Astrocyte of the cerebellum (primary cell): ENCODE measurements around the gene RPL7L1.

Experiments used
- DNase-seq: peaks from one replicate; pipeline ENCODE4 v3.0.0-alpha.2; 2011; ENCODE audit warnings: low read depth
- H3K4me3 ChIP-seq: 2 replicates; pipeline ENCODE4 v1.5.1; 2011; ENCODE audit warnings: mild to moderate bottlenecking, low read depth, low read length, moderate library complexity
- in situ Hi-C: cut with HindIII; loops from 2 replicates; pipeline ENCODE4 v1.10.0; 2017; ENCODE audit warnings: low sequenced_read_pairs
- TF ChIP-seq, protein P1 (sequence below): IDR thresholded peaks from 2 replicates; pipeline ENCODE4 v1.5.1; 2012; ENCODE audit warnings: low read length, low read depth, moderate library complexity, mild to moderate bottlenecking; ENCODE audit errors: missing control alignments

The RPL7L1 gene

DNA sequence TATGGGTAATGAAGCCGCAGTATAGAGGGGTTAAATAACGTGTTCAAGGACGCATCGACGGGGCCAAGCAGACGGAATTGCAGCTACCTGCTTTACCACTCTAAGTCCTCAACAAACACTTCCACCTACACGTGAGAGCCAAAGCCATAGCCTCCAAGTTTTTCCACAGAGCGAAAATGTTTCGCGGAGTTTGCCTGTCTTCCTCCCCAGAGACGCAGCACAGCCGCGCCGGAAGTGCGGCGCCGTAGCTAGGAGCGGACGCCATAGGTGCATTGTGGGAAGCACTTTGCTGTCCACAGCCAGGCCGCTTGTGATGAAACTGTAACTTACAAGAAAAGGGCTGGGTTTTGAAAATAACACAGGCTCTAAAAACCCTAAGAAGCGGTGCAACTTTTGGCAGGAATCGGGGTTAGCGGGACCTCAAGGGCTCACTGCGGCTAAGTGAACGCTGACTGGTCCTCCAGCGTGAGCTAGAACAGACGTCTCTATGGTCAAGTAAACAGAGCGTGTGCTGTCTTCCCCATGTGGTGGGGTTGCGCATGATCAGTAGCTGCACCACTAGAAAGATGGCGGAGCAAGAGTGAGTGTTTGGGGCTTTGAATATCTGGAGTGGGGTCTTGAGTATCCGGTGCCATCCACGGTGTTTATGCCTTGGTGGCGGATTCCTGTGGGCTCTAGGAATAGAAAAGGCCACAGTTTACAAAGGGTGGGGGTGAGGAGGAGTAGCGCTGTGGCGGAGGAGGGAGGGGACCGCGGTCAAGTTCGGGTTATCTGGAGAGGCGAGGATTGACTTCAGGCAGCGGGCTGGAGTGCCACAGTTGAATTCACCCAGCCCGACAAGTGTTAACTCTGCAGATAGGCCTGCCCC is at the start of gene RPL7L1:
TSS of gene RPL7L1 (plus strand) at position 245 of the 868 bp plus-strand sequence. CDS start at position 540, 295 bp downstream.
- in situ Hi-C loops, result no loop called here
- TF ChIP-seq, protein P1, sequence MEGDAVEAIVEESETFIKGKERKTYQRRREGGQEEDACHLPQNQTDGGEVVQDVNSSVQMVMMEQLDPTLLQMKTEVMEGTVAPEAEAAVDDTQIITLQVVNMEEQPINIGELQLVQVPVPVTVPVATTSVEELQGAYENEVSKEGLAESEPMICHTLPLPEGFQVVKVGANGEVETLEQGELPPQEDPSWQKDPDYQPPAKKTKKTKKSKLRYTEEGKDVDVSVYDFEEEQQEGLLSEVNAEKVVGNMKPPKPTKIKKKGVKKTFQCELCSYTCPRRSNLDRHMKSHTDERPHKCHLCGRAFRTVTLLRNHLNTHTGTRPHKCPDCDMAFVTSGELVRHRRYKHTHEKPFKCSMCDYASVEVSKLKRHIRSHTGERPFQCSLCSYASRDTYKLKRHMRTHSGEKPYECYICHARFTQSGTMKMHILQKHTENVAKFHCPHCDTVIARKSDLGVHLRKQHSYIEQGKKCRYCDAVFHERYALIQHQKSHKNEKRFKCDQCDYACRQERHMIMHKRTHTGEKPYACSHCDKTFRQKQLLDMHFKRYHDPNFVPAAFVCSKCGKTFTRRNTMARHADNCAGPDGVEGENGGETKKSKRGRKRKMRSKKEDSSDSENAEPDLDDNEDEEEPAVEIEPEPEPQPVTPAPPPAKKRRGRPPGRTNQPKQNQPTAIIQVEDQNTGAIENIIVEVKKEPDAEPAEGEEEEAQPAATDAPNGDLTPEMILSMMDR, result peak; percentile 14
- H3K4me3 ChIP-seq, result peak within 1 kb of the TSS; percentile 98
- DNase-seq, result peak; percentile 66

DNA sequence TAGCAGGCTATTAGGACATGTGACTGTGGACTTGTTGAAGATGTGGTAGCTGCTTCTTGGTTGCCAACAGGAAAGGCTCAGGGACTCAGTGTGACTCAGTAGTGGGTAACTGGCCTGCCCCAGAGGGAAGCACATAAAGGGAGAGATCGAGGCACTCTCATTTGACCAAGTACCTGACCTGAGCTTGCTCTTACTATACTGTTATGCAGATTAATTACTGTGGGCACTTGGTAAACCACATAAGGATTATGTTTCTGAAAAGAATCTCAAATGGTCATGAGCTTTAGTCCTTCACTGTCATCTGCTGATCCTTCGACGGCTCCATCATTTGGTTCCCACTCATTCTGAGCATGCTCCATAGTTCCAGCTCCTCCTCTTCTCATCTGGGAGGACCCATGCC is 48.2 kb upstream of the RPL7L1 start:
- in situ Hi-C loops, result no loop called here

DNA sequence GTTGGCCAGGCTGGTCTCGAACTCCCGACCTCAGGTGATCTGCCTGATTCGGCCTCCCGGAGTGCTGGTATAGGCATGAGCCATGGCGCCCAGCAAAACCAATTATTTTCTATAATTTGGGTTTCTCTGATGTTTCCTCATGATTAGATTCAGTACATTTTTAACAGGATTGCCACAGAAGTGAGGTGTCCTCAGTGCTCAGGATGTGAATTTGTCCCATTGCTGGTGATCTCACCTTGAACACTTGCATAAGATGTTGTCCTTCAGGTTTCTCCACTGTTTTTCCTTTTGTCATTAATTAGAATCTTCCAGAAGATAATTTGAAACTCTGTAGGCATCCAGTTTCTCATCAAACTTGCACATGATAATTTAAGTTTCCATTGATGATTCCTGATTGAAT is 45.4 kb upstream of the RPL7L1 start:
- DNase-seq, result no peak
- H3K4me3 ChIP-seq, result no peak overlapping the region
- TF ChIP-seq, protein P1, result no peak
- in situ Hi-C loops, result no loop called here

More for the DNA sequence above, 48.2 kb upstream of the RPL7L1 start:
- DNase-seq, result no peak
- H3K4me3 ChIP-seq, result no peak overlapping the region
- TF ChIP-seq, protein P1, result no peak

DNA sequence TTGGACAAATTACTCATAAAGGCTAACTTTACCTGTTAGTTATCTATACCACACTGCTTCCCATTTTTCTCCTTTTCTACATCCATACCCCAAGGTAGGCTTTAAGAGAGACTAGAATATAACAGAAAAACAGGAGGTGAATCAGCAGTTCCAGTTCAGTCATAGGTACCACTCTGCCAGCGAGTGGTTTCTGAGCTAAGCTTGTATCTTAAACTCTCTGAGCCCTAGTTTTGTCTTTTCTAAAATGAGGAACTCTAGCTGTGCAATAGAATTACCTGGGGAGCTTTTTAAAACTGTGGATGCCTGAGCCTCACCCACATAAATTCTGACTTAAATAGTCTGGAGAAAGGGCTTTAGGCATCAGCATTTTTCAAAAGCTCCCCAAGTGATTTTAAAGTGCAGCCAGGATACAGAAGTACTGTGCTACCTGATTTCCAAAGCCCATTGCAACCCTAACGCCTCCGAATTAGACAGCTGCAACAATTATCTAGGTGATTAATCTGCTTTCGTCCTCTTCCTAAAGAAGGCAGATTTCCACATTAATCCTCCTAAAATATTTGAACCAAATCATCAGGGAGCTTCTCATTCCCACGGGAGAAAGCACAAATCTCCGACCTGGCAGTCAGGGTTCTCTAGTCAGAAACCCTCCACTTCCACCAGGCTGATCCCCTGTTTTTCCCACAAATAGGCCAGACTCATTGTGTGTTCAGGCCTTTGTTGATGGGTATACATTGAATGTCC is 37.4 kb upstream of the RPL7L1 start:
- H3K4me3 ChIP-seq, result no peak overlapping the region
- no peak for DNase-seq
- in situ Hi-C loops, result no loop called here
- TF ChIP-seq, protein P1, result no peak

DNA sequence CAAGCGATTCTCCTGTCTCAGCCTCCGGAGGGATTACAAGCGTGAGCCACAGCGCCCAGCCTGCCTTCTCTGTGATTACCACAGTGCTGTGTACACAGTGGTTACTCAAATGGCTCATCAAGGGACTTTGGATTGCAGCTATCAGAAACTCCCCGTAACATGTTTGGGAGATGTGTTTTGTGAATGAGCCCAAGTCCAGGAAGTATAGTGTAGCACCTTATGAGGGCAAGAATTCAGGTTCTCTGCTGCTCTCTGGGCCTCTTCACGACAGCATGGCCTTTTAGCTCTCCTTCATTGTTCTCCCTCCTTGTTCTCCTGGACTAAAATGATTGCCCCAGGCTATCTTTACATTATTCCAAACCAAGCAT is 34.1 kb upstream of the RPL7L1 start:
- TF ChIP-seq, protein P1, result no peak
- no peak for DNase-seq
- H3K4me3 ChIP-seq, result no peak overlapping the region
- in situ Hi-C loops, result no loop called here

DNA sequence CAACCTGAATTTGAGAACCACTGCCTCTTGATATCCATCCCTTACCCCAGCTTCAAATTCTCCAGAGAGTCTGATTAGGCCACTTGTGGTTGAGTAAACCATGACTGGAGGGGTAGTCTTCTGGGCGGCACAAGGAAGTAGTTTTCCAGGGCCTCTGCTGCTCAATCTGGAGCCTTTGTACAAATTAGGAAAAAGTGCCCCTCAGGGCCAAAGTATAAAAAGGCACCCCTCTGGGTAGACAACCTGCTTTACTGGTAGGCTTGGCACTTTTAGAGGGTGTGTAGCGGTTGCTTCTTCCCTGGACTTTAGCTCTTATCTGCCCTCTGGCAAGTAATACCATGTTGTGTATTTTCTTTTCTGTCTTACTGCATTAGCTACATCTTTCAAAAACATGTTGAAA is 32.9 kb upstream of the RPL7L1 start:
- TF ChIP-seq, protein P1, result no peak
- H3K4me3 ChIP-seq, result no peak overlapping the region
- DNase-seq, result no peak
- in situ Hi-C loops, result no loop called here
